GM21360 (cell line): Measurements from ENCODE around the gene CDH15.
"Not testable (repeated sequence)": the region's sequence is repeated elsewhere in the genome, so short reads cannot be mapped to it uniquely, and the experiment has no call there.

Source experiments
- ATAC-seq: cut with Tn5 transposase; IDR thresholded peaks from one replicate; pipeline ENCODE4 v1.9.1; 2021; ENCODE audit warnings: mild to moderate bottlenecking, moderate library complexity; ENCODE audit not compliant: unreplicated experiment

The CDH15 gene

GRCh38 chr16:89224665-89225064 is 53.1 kb downstream of the CDH15 start:
- ATAC-seq, result no peak

- no peak for ATAC-seq
Measured at GRCh38 chr16:89230255-89230654, 58.7 kb downstream of the CDH15 start.

GRCh38 chr16:89232107-89232506 is 60.6 kb downstream of the CDH15 start:
- ATAC-seq, result no peak

GRCh38 chr16:89233678-89234490 is 62.3 kb downstream of the CDH15 start:
- ATAC-seq, result no peak

- no peak for ATAC-seq
Measured at GRCh38 chr16:89237733-89238132, 66.2 kb downstream of the CDH15 start.

- ATAC-seq, result peak; percentile 58
Measured at GRCh38 chr16:89241187-89242007, 69.8 kb downstream of the CDH15 start.

DNA sequence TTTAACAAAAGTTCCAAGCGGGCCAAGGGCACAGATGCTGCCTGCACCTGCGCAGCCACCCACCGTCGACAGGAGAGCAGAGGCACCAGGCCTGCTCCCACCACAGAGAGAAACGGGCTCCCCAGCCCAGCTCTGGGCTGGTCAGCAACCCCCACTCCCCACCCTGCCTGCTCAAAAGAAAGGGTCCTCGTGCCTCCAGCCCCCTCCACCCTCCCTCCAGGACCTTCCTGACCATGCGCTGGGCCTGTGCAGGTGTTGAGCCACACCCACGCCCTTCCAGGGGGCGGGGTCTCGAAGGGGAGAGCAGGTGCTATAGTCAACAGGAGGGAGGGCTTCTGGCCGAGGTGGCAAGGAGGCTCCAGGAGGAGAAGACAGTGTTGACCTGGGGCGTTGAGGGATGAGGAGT is 71.2 kb downstream of the CDH15 start:
- ATAC-seq, result no peak

DNA sequence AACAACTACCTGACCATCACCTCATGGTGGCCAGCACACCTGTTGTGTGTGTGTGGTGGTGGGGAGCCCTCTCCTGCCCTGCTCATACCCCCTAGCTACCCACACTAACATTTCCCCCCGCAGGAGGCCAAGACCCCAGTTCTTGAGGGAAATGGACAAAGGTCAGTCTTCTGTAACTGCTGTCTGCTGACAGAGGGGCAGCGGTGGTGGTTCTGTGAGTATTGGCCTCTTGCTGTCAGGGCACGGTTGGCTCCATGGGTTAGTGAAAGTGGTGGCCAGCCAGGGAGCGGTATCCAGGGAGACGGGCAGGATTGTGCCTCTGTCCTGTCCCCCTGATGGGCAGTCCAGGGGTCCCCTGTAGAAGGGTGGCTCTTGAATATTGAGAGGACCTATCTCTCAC is 72.1 kb downstream of the CDH15 start:
- no peak for ATAC-seq

DNA sequence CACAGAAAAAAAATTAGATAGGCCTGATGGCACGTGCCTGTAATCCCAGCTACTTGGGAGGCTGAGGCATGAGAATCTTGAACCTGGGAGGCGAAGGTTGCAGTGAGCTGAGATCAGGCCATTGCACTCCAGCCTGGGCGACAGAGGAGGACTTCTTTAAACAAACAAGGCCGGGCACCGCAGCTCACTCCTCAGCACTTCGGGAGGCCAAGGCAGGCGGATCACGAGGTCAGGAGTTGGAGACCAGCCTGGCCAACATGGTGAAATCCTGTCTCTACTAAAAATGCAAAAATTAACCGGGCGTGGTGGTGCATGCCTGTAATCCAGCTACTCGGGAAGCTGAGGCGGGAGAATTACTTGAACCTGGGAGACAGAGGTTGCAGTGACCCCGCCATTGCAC is 72.7 kb downstream of the CDH15 start:
- not testable (repeated sequence) for ATAC-seq

- no peak for ATAC-seq
Measured at GRCh38 chr16:89244754-89245153, 73.2 kb downstream of the CDH15 start.
